Retina (tissue), 1 donor: Measurements from ENCODE around the gene DMBT1.

Experiments
- DNase-seq: peaks from one replicate; pipeline ENCODE4 v3.0.0-alpha.2; 2016

Gene DMBT1

DNA sequence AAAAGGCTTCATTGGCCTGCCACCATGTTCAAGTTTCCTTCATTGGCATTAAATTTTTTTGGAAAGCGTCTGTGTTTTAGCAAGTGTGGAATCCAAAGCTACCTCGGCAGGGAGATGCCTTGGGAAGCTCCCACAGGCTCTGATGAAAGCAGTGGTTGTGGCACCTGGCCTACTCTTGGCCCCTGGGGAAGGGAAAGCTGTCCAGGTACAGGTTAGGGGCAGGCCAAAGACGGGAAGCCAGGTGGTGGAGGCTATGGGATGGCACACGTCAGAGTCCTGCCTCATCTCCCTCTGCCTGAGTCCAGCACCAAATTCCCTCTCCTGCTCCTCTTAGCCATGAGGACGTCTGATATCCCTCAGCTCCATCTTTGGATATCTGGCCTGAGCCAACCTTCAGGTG is 89.3 kb downstream of the DMBT1 start:
- DNase-seq: no peak

- no peak for DNase-seq
Observed at GRCh38 chr10:122650331-122650730, 89.8 kb downstream of the DMBT1 start.

DNA sequence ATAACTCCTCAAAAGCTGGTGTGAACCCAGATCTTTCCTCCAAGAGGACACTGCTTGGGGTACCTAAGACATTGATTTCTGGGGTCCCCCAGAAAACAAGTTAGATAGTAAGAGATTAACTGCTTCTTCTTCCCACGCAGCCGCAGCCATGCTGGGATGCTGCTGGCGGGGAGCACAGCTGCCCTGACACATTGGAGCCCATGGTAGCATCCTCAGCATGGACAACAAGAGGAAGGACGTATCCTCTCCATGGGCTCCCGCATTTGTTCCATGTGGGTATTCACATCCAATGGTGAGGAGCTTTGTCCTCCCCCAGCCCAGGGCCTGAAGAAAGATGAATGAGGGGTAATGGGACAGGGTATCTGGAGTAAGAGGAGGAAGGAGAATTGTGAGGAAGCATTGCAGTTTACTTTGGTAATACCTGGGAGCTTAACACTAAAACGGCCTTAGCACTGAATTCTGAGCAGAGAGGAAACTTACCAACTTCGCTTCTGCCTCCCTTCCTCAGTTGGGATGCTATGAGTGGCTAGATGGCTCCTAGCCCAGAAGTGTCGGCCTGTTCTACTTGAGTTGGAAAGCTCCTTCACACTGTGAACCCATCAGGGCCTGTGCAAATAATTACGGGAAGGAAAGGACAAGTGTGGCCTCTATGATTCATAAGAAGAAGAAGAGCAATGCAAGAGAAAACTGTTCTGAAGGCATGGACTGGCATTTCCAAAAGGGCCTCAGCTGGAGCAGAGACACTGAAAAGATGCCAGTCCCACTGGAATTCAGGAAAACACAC is 95.2 kb downstream of the DMBT1 start:
- no peak for DNase-seq

- DNase-seq: no peak
Observed at GRCh38 chr10:122656308-122656705, 95.8 kb downstream of the DMBT1 start.

- no peak for DNase-seq
Observed at GRCh38 chr10:122656741-122657140, 96.2 kb downstream of the DMBT1 start.

- no peak for DNase-seq
Observed at GRCh38 chr10:122657255-122657654, 96.7 kb downstream of the DMBT1 start.

- no peak for DNase-seq
Observed at GRCh38 chr10:122657729-122658128, 97.2 kb downstream of the DMBT1 start.

GRCh38 chr10:122658356-122659049 is 97.9 kb downstream of the DMBT1 start:
- no peak for DNase-seq

DNA sequence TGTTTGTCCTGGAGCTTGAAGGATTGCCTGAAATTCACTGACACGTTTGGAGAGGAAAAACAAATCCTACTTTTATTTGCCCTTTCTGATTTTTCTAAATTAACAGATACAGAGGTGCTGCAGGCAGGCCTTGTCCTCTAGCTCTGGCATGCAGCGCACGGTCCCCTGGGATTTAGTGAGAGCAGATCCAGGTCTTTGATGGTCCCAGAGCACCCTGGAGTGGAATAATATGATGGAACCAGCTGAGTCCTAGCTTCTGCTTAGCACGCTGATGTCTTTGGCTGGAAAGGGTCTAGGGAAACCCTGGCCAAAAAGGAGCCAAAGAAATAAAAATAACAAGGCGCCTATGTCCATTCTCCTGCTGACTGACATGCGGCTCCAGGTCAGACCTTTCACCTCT is 98.6 kb downstream of the DMBT1 start:
- no peak for DNase-seq

- no peak for DNase-seq
Observed at GRCh38 chr10:122659651-122660050, 99.1 kb downstream of the DMBT1 start.

DNA sequence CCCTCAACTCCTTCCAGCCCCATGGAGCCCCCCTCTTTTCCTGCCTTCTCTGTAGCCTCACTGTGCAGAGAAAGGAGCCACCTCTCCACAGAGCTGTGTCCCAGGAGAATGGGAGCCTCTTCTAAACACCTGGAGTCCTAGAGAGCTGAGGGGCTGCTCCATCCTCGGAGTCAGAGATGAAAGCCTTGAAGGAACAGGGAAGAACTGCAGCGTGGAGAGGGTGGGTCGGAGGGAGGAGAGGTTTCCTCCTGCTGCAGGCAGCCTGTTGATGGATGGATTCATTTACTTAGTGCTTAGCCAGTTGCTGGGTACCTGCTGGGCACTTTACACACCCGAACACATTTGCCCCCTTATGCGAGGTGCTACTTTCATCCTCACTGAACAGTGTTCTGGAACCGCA is 100.1 kb downstream of the DMBT1 start:
- no peak for DNase-seq

- no peak for DNase-seq
Observed at GRCh38 chr10:122662231-122662630, 101.7 kb downstream of the DMBT1 start.

DNA sequence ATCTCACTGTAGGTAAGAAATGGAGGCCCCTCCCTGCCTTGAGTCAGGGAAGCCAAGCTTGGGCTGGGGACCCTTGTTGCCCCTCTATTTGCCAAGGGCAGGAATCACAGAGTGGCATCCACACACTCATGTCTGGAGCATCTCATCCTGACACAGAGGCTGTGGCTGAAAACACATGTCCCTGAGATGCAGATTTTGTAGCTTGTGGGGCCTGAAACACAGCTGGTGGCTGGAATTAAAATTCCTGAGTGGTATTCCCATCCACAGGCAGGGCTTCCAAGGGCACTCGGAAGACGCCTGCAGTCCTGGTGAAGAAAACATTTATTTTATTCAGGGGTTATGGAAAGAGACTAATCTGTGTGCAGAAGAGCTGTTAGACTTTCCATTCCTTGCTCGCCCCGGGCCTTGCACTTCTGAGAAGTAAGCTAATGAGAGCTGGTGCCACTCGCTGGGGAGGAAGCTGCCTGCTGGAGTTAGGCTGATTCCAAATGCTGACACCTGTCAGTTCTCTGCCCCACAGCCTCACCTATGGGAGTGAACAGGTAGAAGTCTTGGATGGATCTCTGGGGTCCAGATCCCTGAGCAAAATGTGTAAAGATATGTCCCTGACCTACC is 103.1 kb downstream of the DMBT1 start:
- DNase-seq: no peak

DNA sequence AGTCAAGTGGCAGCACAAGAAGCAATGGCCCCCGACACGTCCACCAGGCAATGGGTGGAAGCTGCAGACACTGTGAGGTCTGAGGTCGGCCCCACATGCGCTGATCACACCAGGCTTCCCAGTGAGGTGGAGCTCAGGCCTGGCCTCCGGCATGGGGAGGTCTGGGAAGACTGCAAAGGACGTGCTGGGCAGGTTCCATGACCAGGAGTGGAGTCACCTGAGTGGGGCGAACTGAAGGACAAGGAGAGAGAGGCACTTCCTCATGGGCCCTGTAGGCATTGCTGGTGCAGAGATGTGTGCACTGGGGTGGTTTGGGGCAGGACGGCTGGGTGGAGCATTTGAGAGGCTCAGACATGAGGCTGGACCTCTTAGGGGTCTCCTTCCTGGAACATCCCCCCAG is 103.9 kb downstream of the DMBT1 start:
- no peak for DNase-seq

DNA sequence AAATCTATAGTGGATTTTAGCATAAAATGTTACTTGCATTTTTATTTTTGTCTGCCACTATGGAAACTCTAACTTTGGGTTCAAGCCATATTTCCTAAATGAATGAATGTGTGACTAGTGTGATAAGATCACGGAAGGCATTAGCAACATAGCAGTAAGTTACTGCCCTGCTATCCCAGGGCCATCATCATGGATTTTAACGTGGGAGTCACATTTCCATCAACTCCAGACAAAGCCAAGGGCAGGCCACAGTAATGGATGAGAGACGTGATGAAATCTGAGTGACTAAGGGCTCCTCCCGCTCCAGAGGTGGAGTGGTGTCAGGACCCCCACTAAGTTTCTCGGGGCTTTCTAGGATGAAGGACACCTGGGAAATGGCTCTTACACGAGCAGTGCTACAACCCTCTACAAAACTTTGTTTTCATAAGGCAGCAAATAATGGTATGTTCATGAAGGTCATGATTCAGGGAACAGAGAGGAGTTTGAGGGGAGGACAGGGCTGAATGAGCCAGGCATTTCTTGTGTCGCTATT is 104.8 kb downstream of the DMBT1 start:
- DNase-seq: no peak

- DNase-seq: no peak
Observed at GRCh38 chr10:122665946-122666345, 105.4 kb downstream of the DMBT1 start.

DNA sequence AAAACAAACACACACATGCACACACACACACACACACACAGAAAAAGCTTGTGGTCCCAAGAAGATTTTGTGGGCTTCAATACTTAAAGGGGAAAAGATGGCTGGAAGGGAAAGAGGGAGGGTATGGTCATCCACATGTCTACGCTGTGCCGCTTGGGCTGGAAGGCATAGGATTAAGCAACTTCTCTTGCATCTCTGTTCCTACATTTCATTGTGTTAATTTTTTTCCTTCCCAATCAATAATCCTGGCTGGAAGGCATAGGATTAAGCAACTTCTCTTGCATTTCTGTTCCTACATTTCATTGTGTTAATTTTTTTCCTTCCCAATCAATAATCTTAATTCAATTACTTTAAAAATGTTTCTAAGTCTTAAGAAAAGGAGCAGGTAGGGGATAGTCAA is 108.5 kb downstream of the DMBT1 start:
- no peak for DNase-seq

GRCh38 chr10:122669842-122670241 is 109.3 kb downstream of the DMBT1 start:
- DNase-seq: no peak

- DNase-seq: no peak
Observed at GRCh38 chr10:122671355-122671754, 110.8 kb downstream of the DMBT1 start.

DNA sequence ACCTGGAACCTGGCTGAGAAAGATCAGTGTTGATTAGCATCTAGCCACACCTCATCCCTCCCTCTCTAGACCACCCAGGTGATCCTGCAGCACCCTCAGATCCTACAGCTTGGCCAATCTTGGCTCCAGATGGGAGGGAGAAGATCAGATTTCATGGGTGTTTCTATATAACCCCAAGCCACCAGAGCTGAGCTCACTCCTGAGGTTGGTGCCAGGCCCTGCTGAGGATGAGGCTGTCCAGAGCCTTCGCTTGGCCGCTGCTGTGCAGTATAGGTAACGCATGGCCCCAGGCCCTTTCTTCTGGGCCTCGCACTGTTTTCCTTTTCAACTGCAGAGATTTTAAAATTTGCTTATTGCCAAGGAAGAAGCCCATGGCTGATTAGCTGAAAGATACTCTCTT is 112.1 kb downstream of the DMBT1 start:
- no peak for DNase-seq

DNA sequence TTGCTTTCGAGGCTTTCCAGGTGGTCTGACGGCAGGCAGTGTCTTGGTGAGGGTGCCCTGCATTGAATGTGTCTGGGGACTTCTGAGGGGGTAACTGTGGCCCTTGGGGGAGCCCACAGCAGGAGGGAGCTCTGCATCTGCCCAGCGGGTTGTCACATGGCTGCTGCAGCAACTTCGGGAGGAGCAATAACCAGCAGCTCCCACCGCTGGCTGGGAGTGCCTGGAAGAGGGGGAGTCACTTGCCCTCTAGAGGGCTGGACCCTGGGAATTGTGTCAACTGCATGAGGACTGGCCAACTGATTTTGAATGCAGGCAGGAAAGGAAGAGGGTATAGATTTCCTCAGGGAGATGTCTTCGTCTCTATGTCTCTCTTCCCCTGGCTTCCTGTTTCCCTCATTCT is 112.7 kb downstream of the DMBT1 start:
- no peak for DNase-seq

GRCh38 chr10:122673731-122674130 is 113.2 kb downstream of the DMBT1 start:
- DNase-seq: no peak

GRCh38 chr10:122674781-122675180 is 114.2 kb downstream of the DMBT1 start:
- DNase-seq: no peak

DNA sequence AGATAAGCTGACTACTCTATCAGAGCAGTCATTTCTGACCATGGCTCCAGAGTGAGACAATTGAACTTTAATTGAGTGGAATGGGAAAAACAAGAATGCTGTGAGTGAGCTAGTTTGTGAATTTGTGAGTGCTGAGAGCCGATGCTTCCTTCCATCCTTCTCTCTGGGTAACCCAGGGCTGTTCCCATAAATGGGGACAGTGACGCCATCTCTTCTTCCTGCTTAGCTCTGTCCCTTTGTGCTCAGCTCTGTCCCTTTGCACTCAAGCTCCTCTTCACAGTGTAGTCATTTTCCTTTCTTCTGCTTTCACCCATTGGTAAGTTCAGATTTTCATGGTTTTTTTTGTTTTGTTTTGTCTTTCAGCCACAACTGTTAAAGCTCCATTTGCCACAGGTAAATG is 114.7 kb downstream of the DMBT1 start:
- no peak for DNase-seq
